HG02623 (cell line): Measurements from ENCODE around the gene C1orf21.
A peak's percentile ranks its signal among the peaks of the same experiment; 100 is the strongest.
"Not testable (repeated sequence)": the region's sequence is repeated elsewhere in the genome, so short reads cannot be mapped to it uniquely, and the experiment has no call there.

Source experiments
- ATAC-seq: cut with Tn5 transposase; IDR thresholded peaks from one replicate; pipeline ENCODE4 v1.9.1; 2021; ENCODE audit warnings: moderate library complexity; ENCODE audit not compliant: unreplicated experiment

C1orf21 gene

GRCh38 chr1:184386312-184387068 lies at the start of gene C1orf21:
Gene C1orf21 (plus strand): TSS chr1:184387029. CDS start chr1:184477510, 90,481 bp downstream.
- ATAC-seq, result peak; percentile 85

GRCh38 chr1:184337865-184338264 lies 49.0 kb upstream of the C1orf21 start:
- not testable (repeated sequence) for ATAC-seq

GRCh38 chr1:184340984-184341383 lies 45.8 kb upstream of the C1orf21 start:
- no peak for ATAC-seq

- ATAC-seq, result no peak
Observed at GRCh38 chr1:184350573-184350972, 36.3 kb upstream of the C1orf21 start.

- no peak for ATAC-seq
Observed at GRCh38 chr1:184351416-184351975, 35.3 kb upstream of the C1orf21 start.

GRCh38 chr1:184352776-184353175 lies 34.1 kb upstream of the C1orf21 start:
- no peak for ATAC-seq

GRCh38 chr1:184354719-184355118 lies 32.1 kb upstream of the C1orf21 start:
- ATAC-seq, result no peak

- no peak for ATAC-seq
Observed at GRCh38 chr1:184356891-184357290, 29.9 kb upstream of the C1orf21 start.

- ATAC-seq, result no peak
Observed at GRCh38 chr1:184358256-184358655, 28.6 kb upstream of the C1orf21 start.

GRCh38 chr1:184359909-184360308 lies 26.9 kb upstream of the C1orf21 start:
- no peak for ATAC-seq

GRCh38 chr1:184362876-184363275 lies 24.0 kb upstream of the C1orf21 start:
- no peak for ATAC-seq

GRCh38 chr1:184365699-184366098 lies 21.1 kb upstream of the C1orf21 start:
- ATAC-seq, result no peak

- ATAC-seq, result no peak
Observed at GRCh38 chr1:184366997-184367396, 19.8 kb upstream of the C1orf21 start.

- ATAC-seq, result no peak
Observed at GRCh38 chr1:184367427-184368038, 19.3 kb upstream of the C1orf21 start.

GRCh38 chr1:184368354-184368753 lies 18.5 kb upstream of the C1orf21 start:
- no peak for ATAC-seq

- no peak for ATAC-seq
Observed at GRCh38 chr1:184370850-184371249, 16.0 kb upstream of the C1orf21 start.

GRCh38 chr1:184373155-184373554 lies 13.7 kb upstream of the C1orf21 start:
- ATAC-seq, result no peak

GRCh38 chr1:184376369-184376768 lies 10.5 kb upstream of the C1orf21 start:
- ATAC-seq, result no peak

GRCh38 chr1:184379111-184379752 lies 7.6 kb upstream of the C1orf21 start:
- no peak for ATAC-seq

- no peak for ATAC-seq
Observed at GRCh38 chr1:184380468-184380867, 6.4 kb upstream of the C1orf21 start.

GRCh38 chr1:184383772-184384323 lies 3.0 kb upstream of the C1orf21 start:
- ATAC-seq, result no peak
